Sigmoid colon (tissue), 7 donors: ENCODE results near the gene FUBP3. TPM values are rescaled to one million over a fixed set of nuclear protein-coding genes. Genes with fewer than 3 reads are reported as not detected.
A peak's percentile ranks its signal among the peaks of the same experiment; 100 is the strongest.

Source experiments
- DNase-seq: peaks from one replicate; pipeline ENCODE4 v3.0.0-alpha.2; 2019
- H3K27ac ChIP-seq, 4 donors: fragments of 200-600 bp; sonication (generic); one replicate each; pipeline ENCODE4 v1.5.1; 2016 to 2019; ENCODE audit warnings: mild to moderate bottlenecking in 1 of 4
- H3K27me3 ChIP-seq, 3 donors: fragments of 200-600 bp; sonication (generic); one replicate each; pipeline ENCODE4 v1.5.1; 2019; ENCODE audit warnings: mild to moderate bottlenecking in 1 of 3
- H3K36me3 ChIP-seq, 4 donors: fragments of 200-600 bp; sonication (generic); one replicate each; pipeline ENCODE4 v1.5.1; 2016 to 2019
- H3K4me1 ChIP-seq, 4 donors: fragments of 200-600 bp; sonication (generic); one replicate each; pipeline ENCODE4 v1.5.1; 2017 to 2019
- H3K4me3 ChIP-seq, 4 donors: fragments of 200-600 bp; sonication (generic); one replicate each; pipeline ENCODE4 v1.5.1; 2017 to 2019; ENCODE audit warnings: mild to moderate bottlenecking in 2 of 4, moderate library complexity in 1 of 4
- H3K9me3 ChIP-seq, 4 donors: fragments of 200-600 bp in 3 of 4; sonication (generic) in 3 of 4; one replicate each; pipeline versions ENCODE4 v1.5.1 to v1.6.1; 2013 to 2019
- CTCF ChIP-seq, 4 experiments: fragments of 450-650 bp in 3 of 4; fragments of 200-600 bp in 1 of 4; IDR thresholded peaks; one replicate each; pipeline ENCODE4 v1.5.1; 2016 to 2019; ENCODE audit warnings: antibody characterized with exemption in 4 of 4, mild to moderate bottlenecking in 3 of 4, moderate library complexity in 2 of 4
- EP300 ChIP-seq, 4 donors: sonication (generic); formaldehyde crosslinking; IDR thresholded peaks; one replicate each; pipeline ENCODE4 v1.6.1; 2017; ENCODE audit warnings: antibody characterized with exemption in 4 of 4
- POLR2A ChIP-seq, 2 donors: fragments of 450-650 bp; IDR thresholded peaks; one replicate each; pipeline ENCODE4 v1.6.1; 2016; ENCODE audit warnings: antibody characterized with exemption in 2 of 2, mild to moderate bottlenecking in 2 of 2, moderate library complexity in 2 of 2
- POLR2AphosphoS5 ChIP-seq, 4 donors: sonication (generic); formaldehyde crosslinking; IDR thresholded peaks; one replicate each; pipeline ENCODE4 v1.6.1; 2017; ENCODE audit warnings: antibody characterized with exemption in 4 of 4
- WGBS, 2 donors: extraction: QIAGEN DNeasy Blood & Tissue Kit; methylation state at CpG; one replicate each; pipeline ENCODE4 v1.1.7; 2013; 5-methylcytosine and 5-hydroxymethylcytosine counted together
- intact Hi-C: fragments of 100-400 bp; cut with DNase I; formaldehyde crosslinking; loops from one replicate; pipeline ENCODE4 v1.15.1; 2023
- polyA plus RNA-seq, 3 donors: library from polyadenylated mRNA; stranded (reverse); fragments of 200-250 nt; gene quantifications; one replicate each; pipeline ENCODE4 v1.2.3, GENCODE V29; 2013
- total RNA-seq, 4 donors: library from RNA; depleted of rRNA; stranded (reverse); fragments of >200 nt; gene quantifications; one replicate each; pipeline ENCODE4 v1.1.0, GENCODE V29; 2016
- donor health status: healthy with polysubstance abuse.
- donor health status: Bipolar disorder and iron deficiency.
- donor health status: healthy.

FUBP3 gene
- total and polyA plus RNA-seq, 7 donors = 19.4 to 44.4 (median 41.3) TPM

GRCh38 chr9:130535818-130536521 lies 43.4 kb upstream of the FUBP3 start:
- intact Hi-C loops = no loop called here
- H3K27ac ChIP-seq = no peak overlapping the region
- TF ChIP-seq CTCF (IDR thresholded peaks at IDR 0.05) (no peak), POLR2AphosphoS5 (IDR thresholded peaks at IDR 0.05) (no peak), EP300 (IDR thresholded peaks at IDR 0.05) (no peak), POLR2A (IDR thresholded peaks at IDR 0.05) (no peak)
- DNase-seq = no peak
- peaks cover 6 to 68% (median 47%) of the 10 kb centered on the region in 3 donors for H3K27me3 ChIP-seq
- no peaks in the 10 kb centered on the region for H3K9me3 ChIP-seq
- peaks cover 0 to 10% (median 4%) of the 10 kb centered on the region in 4 donors for H3K4me1 ChIP-seq
- peak overlapping the region in 3 of 4 donors; percentile 9 to 32 (median 31) for H3K4me3 ChIP-seq
- H3K36me3 ChIP-seq = no peaks in the 10 kb centered on the region
- 12 to 14% methylated on average over 28 of the region's 28 CpGs for WGBS, 2 donors

- WGBS, 2 donors = 50 to 59% methylated on average over 3 of the region's 3 CpGs
- TF ChIP-seq POLR2AphosphoS5 (IDR thresholded peaks at IDR 0.05) (no peak), CTCF (IDR thresholded peaks at IDR 0.05) (no peak), EP300 (IDR thresholded peaks at IDR 0.05) (no peak), POLR2A (IDR thresholded peaks at IDR 0.05) (no peak)
- Histone ChIP-seq H3K4me1 (peaks cover 0 to 10% (median 4%) of the 10 kb centered on the region in 4 donors), H3K9me3 (no peaks in the 10 kb centered on the region), H3K4me3 (no peak overlapping the region), H3K36me3 (no peaks in the 10 kb centered on the region), H3K27ac (no peak overlapping the region), H3K27me3 (peaks cover 6 to 74% (median 51%) of the 10 kb centered on the region in 3 donors)
- DNase-seq = no peak
- intact Hi-C loops = no loop called here
Measured at GRCh38 chr9:130536701-130537107, 42.7 kb upstream of the FUBP3 start.

- intact Hi-C loops = no loop called here
- Histone ChIP-seq H3K27ac (no peak overlapping the region), H3K36me3 (no peaks in the 10 kb centered on the region), H3K4me1 (peaks cover 0 to 10% (median 4%) of the 10 kb centered on the region in 4 donors), H3K27me3 (peaks cover 6 to 82% (median 51%) of the 10 kb centered on the region in 3 donors), H3K9me3 (no peaks in the 10 kb centered on the region), H3K4me3 (no peak overlapping the region)
- no peak for DNase-seq
- no peak for TF ChIP-seq POLR2AphosphoS5 (IDR thresholded peaks at IDR 0.05)
- TF ChIP-seq CTCF (IDR thresholded peaks at IDR 0.05) = no peak
- 14 to 19% methylated on average over 25 of the region's 25 CpGs for WGBS, 2 donors
Measured at GRCh38 chr9:130537346-130538050, 41.9 kb upstream of the FUBP3 start.

GRCh38 chr9:130539420-130540223 lies 39.8 kb upstream of the FUBP3 start:
- intact Hi-C loops = no loop called here
- H3K4me1 ChIP-seq = peaks cover 0 to 10% (median 4%) of the 10 kb centered on the region in 4 donors
- peaks cover 6 to 80% (median 51%) of the 10 kb centered on the region in 3 donors for H3K27me3 ChIP-seq
- no peaks in the 10 kb centered on the region for H3K36me3 ChIP-seq
- H3K4me3 ChIP-seq = no peak overlapping the region
- TF ChIP-seq CTCF (IDR thresholded peaks at IDR 0.05) (no peak), POLR2A (IDR thresholded peaks at IDR 0.05) (no peak), EP300 (IDR thresholded peaks at IDR 0.05) (no peak), POLR2AphosphoS5 (IDR thresholded peaks at IDR 0.05) (no peak)
- 47 to 75% methylated on average over 11 of the region's 11 CpGs for WGBS, 2 donors
- DNase-seq = no peak
- no peaks in the 10 kb centered on the region for H3K9me3 ChIP-seq
- H3K27ac ChIP-seq = no peak overlapping the region
